ENCODE measurements around the gene PRR5L.

GRCh38 chr11:36508743-36509142 is 212.7 kb downstream of the PRR5L start:
- TF ChIP-seq ZNF837 (tag by site-specific recombination; IDR thresholded peaks at IDR 0.05), result no peak
- TF ChIP-seq ZNF24 (tag by site-specific recombination; IDR thresholded peaks at IDR 0.05), result no peak
- TF ChIP-seq, protein P1, sequence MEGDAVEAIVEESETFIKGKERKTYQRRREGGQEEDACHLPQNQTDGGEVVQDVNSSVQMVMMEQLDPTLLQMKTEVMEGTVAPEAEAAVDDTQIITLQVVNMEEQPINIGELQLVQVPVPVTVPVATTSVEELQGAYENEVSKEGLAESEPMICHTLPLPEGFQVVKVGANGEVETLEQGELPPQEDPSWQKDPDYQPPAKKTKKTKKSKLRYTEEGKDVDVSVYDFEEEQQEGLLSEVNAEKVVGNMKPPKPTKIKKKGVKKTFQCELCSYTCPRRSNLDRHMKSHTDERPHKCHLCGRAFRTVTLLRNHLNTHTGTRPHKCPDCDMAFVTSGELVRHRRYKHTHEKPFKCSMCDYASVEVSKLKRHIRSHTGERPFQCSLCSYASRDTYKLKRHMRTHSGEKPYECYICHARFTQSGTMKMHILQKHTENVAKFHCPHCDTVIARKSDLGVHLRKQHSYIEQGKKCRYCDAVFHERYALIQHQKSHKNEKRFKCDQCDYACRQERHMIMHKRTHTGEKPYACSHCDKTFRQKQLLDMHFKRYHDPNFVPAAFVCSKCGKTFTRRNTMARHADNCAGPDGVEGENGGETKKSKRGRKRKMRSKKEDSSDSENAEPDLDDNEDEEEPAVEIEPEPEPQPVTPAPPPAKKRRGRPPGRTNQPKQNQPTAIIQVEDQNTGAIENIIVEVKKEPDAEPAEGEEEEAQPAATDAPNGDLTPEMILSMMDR (tag by site-specific recombination; IDR thresholded peaks at IDR 0.05), result no peak
- no peak for TF ChIP-seq ZNF157 (tag by site-specific recombination; IDR thresholded peaks at IDR 0.05)
- TF ChIP-seq ZNF2 (tag by site-specific recombination; IDR thresholded peaks at IDR 0.05), result no peak
- TF ChIP-seq ZNF76 (tag by site-specific recombination; IDR thresholded peaks at IDR 0.05; ENCODE audit: borderline replicate concordance, low read depth), result no peak
- TF ChIP-seq ZNF133 (tag by site-specific recombination; IDR thresholded peaks at IDR 0.05), result no peak
- no peak for TF ChIP-seq ZNF138 (tag by site-specific recombination; IDR thresholded peaks at IDR 0.05; ENCODE audit: borderline replicate concordance)
- TF ChIP-seq SP2 (tag by site-specific recombination; IDR thresholded peaks at IDR 0.05), result no peak

Data from HEK293 (cell line).